ENCODE results near the gene FAM76B. TPM values are rescaled to one million over a fixed set of nuclear protein-coding genes. Genes with fewer than 3 reads are reported as not detected.
"Not testable (repeated sequence)": the region's sequence is repeated elsewhere in the genome, so short reads cannot be mapped to it uniquely, and the experiment has no call there.

The FAM76B gene
- 16.9 and 17.7 TPM in 2 replicates for total RNA-seq (2014; rRNA removed; shearing (Covaris generic))

- peak; percentile 99 for DNase-seq (ENCODE audit: low spot score)
Measured at GRCh38 chr11:95789506-95790122, at the start of gene FAM76B. Gene FAM76B, minus strand, starts transcription at chr11:95789782. Its CDS starts 304 bp downstream, at chr11:95789478.

- peak; percentile 93 for DNase-seq (ENCODE audit: low spot score)
Measured at GRCh38 chr11:95835768-95836488, 46.3 kb upstream of the FAM76B start.

- DNase-seq (ENCODE audit: low spot score): no peak
Measured at GRCh38 chr11:95835351-95835750, 45.8 kb upstream of the FAM76B start.

DNA sequence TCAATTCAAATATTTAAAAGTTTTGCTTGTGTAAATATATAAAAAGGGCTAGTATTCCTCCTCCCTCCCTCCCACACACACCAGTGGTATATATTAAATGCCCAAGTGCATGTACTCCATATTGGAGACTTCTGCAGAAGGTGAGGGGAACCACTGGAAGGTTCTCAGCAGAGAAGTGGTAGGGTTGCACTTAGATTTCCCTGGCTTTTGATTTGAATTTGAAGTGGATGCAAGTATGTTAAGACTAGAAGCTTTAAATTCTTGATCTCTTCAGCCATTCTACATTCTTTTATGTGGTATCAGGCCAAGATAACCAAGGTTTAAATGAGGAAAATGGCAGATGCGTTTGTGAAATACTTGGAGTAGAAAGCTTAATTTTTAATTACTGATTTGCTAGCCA is 43.8 kb upstream of the FAM76B start:
- DNase-seq (ENCODE audit: low spot score): no peak

DNA sequence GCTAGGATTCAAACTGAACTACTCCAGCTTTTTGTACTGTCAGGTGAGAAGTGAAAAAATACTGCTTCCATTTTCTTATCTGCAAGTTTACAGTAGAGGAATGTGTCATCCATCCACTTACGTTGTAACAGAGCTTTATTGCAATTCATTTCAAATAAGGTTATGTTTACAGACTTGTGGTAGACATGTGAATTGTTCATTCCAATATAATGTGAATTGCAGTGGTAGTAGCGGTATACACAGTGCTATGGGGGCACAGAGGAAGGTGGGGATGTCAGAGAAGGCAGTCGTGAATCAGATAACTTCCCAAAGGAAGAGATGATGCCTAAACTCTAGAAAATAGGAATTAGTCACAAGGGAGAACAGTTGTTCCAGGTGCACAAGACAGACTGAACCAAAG is 43.2 kb upstream of the FAM76B start:
- DNase-seq (ENCODE audit: low spot score): no peak

GRCh38 chr11:95831198-95831883 is 41.8 kb upstream of the FAM76B start:
- DNase-seq (ENCODE audit: low spot score): peak; percentile 36

DNA sequence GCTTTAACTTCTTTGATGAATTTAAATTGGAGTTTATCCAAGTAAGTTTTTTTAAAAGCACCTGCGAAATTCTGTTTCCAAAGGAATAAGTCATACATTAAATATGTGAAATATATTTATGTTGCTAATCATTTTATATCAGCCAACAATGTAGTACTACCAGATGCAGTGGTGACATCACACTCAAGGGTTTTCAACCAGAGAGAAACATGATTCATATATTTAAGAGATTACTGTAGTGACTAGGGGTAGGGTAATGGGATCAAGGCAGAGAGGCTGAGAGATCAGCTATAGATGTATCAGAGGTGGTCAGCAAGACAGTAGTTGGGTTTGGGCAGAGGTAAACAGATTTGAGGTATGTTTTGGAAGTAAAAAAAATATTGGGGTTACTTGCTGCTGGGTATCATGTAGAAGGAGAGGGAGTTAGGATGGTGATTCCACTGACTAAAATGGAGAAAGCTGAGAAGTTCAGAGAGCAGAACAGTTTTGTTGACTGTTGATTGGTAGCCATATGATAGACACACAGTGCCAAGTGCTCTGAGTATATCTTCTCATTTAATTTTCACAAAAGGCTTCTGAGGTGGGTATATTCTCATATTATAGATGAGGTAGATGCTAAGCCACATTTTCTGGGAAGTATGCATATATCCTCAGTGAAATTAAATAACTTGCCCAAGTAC is 40.1 kb upstream of the FAM76B start:
- DNase-seq (ENCODE audit: low spot score): no peak

- no peak for DNase-seq (ENCODE audit: low spot score)
Measured at GRCh38 chr11:95827696-95828095, 38.1 kb upstream of the FAM76B start.

DNA sequence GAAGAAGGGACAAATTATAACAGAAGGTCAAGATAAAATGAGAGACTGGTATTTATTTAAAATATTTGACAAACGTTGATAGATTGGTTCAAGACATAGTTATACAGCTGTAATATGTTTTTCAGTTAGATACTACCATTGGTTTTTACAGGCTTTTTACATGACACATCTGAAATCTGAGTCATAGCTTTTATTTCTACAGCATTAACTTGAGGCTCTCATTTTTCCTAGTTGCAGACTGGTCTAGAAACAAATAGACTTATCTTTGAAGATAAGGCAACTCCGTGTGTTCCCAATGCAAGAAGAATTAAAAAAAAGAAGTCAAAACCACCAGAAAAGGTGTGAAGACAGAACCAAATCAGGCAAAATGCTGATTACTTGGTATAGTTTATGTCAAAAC is 32.1 kb upstream of the FAM76B start:
- no peak for DNase-seq (ENCODE audit: low spot score)

GRCh38 chr11:95816037-95816436 is 26.5 kb upstream of the FAM76B start:
- no peak for DNase-seq (ENCODE audit: low spot score)

DNA sequence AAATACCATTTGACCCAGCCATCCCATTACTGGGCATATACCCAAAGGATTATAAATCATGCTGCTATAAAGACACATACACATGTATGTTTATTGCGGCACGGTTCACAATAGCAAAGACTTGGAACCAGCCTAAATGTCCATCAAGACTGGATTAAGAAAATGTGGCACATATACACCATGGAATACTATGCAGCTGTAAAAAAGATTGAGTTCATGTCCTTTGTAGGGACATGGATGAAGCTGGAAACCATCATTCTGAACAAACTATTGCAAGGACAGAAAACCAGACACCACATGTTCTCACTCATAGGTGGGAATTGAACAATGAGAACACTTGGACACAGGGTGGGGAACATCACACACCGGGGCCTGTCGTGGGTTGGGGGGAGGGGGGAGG is 21.5 kb upstream of the FAM76B start:
- DNase-seq (ENCODE audit: low spot score): not testable (repeated sequence)

DNA sequence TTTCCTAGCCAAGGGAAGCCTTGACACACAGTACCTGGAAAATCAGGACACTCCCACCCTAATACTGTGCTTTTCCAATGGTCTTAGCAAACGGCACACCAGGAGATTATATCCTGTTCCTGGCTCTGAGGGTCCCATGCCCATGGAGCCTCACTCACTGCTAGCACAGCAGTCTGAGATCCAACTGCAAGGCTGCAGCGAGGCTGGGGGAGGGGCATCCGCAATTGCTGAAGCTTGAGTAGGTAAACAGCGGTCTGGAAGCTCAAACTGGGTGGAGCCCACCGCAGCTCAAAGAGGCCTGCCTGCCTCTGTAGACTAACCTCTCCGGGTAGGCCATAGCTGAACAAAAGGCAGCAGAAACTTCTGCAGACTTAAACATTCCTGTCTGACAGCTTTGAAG is 16.9 kb upstream of the FAM76B start:
- not testable (repeated sequence) for DNase-seq (ENCODE audit: low spot score)

GRCh38 chr11:95805869-95806268 is 16.3 kb upstream of the FAM76B start:
- DNase-seq (ENCODE audit: low spot score): no peak

- DNase-seq (ENCODE audit: low spot score): no peak
Measured at GRCh38 chr11:95803973-95804372, 14.4 kb upstream of the FAM76B start.

DNA sequence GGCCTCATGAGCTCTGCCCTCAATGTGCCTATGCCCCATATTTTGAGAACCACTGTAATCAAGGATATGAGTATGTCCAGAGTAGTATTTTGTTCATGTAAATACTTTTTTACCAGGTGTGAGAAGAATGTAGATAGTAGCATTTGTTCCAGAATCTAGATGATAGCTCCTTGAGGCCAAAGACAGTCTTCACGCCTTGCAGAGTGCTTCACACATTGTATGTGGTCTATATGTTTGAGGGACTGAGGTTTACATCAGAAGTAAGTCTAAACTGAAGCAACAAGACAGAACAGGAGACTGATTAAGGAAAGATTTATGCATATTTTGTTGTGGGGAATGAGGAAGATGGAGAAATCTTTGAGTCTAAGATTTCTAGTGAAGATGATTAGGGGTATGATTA is 13.2 kb upstream of the FAM76B start:
- DNase-seq (ENCODE audit: low spot score): no peak

GRCh38 chr11:95800438-95800837 is 10.9 kb upstream of the FAM76B start:
- no peak for DNase-seq (ENCODE audit: low spot score)

DNA sequence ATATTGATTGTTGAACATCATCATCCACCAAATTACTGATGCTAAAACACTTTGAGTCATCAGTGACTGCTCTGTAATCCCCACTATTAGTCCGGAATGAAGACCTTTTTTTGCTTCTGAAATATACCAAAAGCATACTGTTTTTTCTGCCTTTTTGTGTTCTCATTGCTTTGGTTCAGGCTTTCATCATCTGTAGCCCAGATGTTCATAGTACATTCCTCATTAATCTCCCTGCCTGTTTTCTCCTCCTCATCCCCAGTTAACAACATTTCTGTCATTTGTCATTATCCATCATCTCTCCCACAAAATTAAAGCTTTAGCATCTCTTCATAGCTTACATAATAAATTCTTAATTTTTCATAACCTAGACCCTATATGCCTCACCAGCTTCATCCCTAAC is 10.0 kb upstream of the FAM76B start:
- DNase-seq (ENCODE audit: low spot score): no peak

GRCh38 chr11:95796501-95796900 is 6.9 kb upstream of the FAM76B start:
- DNase-seq (ENCODE audit: low spot score): no peak

DNA sequence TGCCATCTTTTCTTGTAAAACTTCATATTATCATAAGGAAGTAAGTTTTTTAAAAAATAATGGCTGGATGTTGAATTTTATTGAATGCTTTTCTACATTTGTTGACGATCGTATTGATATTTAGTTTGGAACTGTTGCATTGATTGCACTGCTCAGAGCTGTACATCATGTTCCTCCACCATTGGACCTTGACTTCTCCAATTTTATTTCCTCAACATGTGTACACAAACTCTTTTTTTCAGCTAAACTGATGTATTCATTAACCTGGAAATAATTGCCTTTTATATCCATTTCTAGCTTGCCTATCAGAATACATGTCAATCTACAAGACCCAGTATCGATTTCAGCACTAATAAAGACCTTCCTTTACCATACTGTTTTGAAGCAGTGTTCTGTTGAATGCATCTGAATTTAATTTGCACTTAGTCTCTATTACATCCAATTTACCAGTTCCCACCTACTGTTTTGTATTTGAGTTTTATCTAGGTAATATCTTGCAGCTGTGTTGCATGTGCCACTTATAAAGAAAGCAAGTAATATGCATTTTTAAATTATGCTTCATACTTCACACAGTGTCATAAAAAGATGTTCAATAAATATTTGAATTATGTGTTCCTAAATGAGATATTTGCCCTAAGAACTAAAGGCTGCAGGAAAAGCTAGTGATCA is 6.2 kb upstream of the FAM76B start:
- DNase-seq (ENCODE audit: low spot score): no peak

DNA sequence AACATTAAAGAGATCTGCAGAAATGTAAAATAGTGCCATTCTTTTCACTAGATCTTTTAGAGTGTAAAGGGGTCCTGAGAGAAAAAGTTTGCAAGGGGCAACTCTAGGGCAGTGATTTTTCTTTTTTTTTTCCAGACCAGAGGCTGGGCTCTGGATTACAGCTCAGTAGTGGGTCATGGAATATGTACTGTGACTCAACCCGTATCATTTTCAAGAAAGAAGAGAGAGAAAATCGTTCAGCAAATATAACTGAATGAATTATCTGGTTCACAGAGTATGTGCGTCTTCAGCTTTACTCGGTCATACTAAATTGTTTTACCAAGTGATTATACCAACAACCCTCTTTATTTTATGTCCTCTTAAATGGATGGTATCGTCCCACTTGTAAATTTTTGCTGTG is 4.5 kb upstream of the FAM76B start:
- no peak for DNase-seq (ENCODE audit: low spot score)

DNA sequence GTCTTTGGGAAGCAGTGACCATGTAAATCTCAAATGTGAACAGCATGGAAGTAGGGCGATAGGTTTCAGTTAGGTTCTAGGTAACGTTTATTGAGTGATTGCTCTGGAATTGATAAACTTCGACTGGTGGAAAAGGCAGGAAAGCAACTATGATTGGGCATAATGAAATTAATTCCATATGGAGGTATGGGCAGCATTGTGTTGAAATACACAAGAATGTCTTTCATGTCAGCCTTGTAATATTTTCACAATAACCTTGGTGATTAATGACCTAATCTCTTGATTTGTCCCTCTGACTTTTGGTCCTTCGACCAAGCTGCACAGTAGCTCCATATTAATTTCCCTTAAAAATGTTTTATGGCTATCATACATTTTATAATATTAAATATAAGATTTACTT is 3.5 kb upstream of the FAM76B start:
- no peak for DNase-seq (ENCODE audit: low spot score)

DNA sequence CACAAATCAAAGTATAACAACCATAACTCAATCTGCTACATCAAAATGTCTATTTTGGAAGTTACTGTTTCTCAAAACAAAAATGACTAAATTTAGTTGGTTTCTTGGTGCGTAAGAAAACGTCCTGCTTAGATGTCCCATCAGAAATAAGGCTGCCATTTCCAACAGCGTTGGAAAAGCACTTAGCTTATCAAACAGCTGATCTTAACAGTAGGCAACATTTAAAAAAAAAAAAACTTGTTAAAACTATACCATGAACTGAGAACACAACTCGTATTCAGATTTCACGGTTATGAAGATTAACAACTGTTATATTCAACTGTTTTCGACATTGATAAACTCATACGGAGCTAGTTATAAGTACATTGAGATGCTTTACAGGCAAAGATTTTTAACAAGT is 3.1 kb upstream of the FAM76B start:
- no peak for DNase-seq (ENCODE audit: low spot score)

Data from HT-29 (cell line).